NCI-H128 (cell line): ENCODE measurements around the gene PAX7.

Experiments
- DNase-seq: peaks from one replicate; lab custom pipeline; 2025; ENCODE audit not compliant: unreplicated experiment; lab: John Stamatoyannopoulos, UW

PAX7 gene

GRCh38 chr1:18640228-18641004, 9.8 kb downstream of the PAX7 start:
- DNase-seq: no peak

GRCh38 chr1:18641005-18641941, 10.6 kb downstream of the PAX7 start:
- no peak for DNase-seq

DNA sequence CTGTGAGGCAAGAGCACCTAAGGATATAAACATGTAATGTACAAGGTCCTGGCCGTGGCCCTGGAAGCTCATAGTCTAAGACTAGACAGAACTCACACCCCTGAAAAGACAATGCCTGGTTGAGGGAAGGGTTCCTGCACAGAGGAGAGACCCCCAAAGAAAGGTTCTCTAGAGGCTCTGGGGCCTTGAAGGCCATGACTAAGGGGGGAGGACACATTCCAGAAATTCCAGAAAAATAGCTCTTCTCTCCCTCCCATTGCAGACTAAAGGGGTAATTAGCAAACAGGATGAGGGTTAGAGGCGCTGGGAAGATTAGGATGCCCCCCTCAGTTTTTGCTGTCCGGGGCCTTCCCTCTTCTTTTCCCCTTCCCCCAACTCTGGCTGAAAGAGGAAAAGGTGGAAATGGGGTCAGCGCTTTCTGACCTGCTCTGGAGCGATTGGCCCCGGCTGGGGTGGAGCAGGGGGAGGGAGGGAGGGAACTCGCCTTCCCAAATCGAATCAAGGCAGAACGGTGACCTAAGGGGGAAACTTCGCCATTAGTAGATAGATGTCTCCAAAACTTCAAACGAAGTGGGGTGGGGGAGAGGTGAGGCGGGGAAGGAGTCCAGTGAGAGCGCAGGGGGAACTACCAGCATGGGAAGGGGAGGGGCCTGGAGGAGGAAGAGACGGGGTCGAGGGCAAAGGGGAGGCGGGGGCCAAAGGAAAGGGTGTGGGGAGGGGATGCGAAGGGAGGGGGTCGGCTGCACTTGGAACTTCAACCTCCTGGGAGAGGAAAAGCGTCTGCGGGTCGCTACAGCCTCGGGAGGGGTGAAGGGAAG, 11.8 kb downstream of the PAX7 start:
- no peak for DNase-seq

DNA sequence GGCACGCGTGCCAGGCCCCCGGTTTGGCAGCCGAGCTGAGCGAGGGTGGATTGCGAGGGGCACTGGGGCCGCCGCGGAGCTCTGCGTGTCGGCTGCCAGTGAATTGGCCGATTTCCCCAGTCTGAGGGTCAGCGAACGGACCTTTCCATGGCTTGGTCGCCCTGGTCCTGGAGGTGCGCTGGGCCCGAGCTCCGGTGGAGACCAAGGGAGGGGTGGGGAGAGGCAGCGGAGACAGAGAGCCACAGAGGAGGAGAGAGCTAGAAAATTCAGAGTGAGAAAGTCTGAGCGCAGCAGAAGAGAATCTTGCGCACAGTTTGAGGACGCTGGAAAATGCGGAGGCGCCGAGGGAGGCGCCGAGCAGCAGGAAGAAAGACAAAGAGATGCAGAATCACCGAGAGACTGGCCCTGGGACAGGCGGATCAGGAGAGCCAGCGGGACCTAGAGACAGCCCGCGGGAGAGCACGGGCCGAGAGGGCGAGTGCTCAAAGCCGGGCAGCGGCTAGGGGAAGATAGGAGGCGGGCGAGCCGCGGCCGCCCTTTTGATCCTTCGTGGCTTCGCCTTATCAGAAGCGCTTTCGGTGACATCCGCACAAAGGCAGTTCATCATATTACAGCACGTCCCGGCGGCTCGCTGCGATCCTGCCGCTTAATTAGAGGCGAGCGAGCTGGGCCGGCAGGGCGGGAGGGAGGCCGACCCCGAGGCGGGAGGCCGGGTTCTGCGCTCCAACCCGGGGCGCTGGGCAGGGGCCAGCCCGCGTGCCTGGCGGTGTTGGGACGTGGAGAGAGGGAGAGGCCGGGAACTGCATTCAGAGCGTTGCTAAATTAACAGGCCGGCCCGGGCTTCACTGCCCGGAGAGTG, 12.7 kb downstream of the PAX7 start:
- DNase-seq: no peak

GRCh38 chr1:18644013-18644399, 13.4 kb downstream of the PAX7 start:
- DNase-seq: no peak

- DNase-seq: no peak
Measured at GRCh38 chr1:18644446-18644845, 13.8 kb downstream of the PAX7 start.

- no peak for DNase-seq
Measured at GRCh38 chr1:18644973-18645746, 14.5 kb downstream of the PAX7 start.

- DNase-seq: no peak
Measured at GRCh38 chr1:18645747-18646090, 15.1 kb downstream of the PAX7 start.

- no peak for DNase-seq
Measured at GRCh38 chr1:18646091-18646785, 15.6 kb downstream of the PAX7 start.

DNA sequence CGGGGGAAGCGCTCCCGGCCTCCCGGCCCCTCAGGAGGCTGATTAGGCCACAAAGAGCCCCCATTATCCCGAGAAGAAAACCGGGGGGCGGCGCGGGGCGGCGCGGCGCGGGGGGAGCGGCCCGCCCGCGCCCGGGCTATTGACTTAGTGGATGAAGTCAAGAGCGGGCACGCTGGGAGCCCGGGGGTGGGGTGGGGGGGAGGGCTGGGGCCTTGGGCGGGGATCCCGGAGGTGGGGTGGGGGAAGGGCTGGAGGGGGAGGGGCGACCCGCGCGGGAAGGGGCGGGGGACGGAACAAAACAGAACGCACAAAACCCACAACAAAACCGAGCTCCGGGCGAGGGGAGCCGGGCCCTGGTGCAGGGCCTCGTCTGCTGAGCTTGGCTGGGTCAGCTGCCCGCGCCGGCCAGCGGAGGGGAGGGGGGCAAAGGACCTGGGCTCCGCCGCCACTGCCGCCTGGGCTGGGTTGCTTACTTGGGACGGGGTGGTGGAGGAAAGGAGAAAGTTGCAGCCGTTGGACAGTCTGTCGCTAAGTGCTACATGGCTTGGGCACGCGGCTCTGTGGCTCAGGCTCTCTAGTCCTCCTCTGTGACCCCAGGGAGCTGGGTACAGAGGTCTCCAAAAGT, 16.3 kb downstream of the PAX7 start:
- DNase-seq: no peak

- no peak for DNase-seq
Measured at GRCh38 chr1:18647681-18648214, 17.1 kb downstream of the PAX7 start.

DNA sequence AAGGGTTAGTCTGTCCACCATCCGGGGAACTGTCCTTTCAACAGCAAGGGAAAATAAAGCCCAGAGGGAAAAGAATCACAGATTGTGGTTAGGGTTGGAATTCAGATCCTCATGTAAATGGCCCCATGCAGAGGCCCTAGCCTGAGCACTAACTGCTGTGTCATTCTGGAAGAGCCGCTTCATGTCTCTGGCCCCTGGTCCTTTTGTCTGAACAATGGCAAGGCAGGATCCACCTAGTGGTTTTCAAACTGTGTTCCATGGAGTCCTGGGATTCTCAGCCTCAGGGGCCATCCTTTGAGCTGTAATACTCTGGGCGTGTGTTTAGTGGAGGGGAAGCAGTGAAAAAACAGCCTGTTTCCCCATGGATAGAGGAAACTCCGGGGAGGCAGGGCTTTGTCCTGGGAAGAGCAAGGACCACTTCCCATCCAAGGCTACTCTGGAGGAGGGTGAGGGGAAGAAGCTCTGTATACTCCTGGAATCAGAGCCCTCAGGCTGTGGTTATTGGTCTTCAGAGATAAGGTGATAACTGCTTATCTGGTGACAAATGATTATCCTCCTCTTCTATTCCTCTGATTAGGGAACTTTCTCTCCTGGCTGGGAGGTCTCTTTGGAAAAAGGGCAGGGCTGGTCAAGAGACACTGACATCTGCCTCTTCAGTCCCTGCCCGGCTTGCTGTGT, 19.2 kb downstream of the PAX7 start:
- no peak for DNase-seq

DNA sequence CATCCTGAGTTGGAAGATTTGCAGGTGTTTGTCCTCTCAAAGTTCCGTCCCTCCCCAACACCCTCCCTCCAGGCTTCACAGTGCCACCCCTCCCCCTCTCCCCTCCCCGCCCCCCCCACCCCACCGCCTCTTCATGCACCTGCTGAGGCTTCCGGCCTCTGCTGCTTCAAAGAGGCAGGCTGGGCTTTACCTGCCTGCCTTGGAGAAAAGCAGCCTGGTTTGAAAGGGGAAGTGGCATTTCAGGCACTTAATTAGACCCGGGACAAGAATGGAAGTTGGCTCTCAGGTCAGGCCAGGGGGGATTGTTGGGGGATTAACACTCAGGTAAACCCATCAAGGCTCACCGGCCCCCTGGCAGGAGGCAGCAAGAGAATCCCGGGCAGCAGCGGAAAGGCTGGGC, 21.1 kb downstream of the PAX7 start:
- DNase-seq: no peak

DNA sequence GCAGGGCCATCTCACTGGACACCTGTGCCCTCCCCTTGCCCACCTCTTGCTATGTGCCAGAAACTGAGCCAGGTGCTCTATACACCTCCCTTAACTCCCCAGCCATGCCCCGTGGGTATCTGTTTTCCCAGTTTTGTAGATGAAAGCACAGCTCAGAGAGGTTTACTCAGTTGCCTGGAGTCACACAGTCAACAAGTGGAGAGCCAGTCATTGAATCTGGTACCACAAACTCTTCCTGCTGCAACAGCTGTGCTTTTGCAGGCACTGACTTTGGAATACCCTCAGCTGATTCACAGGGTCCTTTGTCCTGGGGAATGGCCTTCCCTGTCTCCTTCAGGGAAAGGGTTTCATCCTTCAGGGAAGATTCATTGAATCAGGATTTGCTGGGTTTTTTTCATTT, 22.1 kb downstream of the PAX7 start:
- no peak for DNase-seq

DNA sequence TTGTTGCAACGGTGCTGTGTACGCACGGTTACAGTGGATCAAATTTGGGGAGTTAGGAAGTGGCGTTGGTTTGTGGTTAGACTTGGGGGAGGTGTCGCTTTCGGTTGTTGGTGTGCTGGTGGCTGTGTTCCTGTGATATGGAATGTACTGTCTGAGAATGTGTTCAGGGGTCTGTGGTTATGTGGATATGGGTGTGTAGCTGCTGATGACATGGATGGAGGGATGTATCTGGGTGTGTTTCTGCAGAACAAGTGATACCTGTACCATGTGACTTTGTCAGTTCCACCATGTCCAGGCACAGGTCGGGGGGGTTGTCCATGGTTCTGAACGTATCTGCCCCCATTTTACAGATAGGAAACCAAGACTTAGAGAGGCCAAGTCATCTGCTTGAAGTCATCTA, 22.7 kb downstream of the PAX7 start:
- DNase-seq: no peak

- DNase-seq: no peak
Measured at GRCh38 chr1:18653916-18654315, 23.3 kb downstream of the PAX7 start.

GRCh38 chr1:18654599-18654998, 24.0 kb downstream of the PAX7 start:
- DNase-seq: no peak
